A673 (cell line): ENCODE measurements around the gene TSHZ2. TPM values are rescaled to one million over a fixed set of nuclear protein-coding genes. Genes with fewer than 3 reads are reported as not detected.

Experiments used
- BruUV-seq: library from RNA; stranded (reverse); fragments of 400-500 nt; replicated peaks from 2 replicates; lab custom pipeline; 2021; lab: Mats Ljungman, UMichigan
- CTCF ChIA-PET: fragments of 300-600 bp; sonication (Branson Sonifier 250); formaldehyde crosslinking; loops from one replicate; lab custom pipeline; 2022; ENCODE audit warnings: antibody characterized with exemption; lab: Charles Lee
- POLR2A ChIA-PET: fragments of 300-600 bp; sonication (Branson Sonifier 250); formaldehyde crosslinking; loops from one replicate; lab custom pipeline; 2022; ENCODE audit warnings: antibody characterized with exemption; ENCODE audit not compliant: low non-redundant PET; lab: Charles Lee
- DNase-seq: peaks from one replicate; pipeline ENCODE4 v3.0.0-alpha.2; 2015; ENCODE audit warnings: low spot score
- H3K27ac ChIP-seq: fragments of 200-600 bp; sonication (generic); 2 replicates; pipeline ENCODE4 v1.5.1; 2016; ENCODE audit warnings: mixed run types, low read depth, mild to moderate bottlenecking, mixed read lengths, antibody characterized with exemption, low read length; ENCODE audit not compliant: poor library complexity, severe bottlenecking
- H3K27me3 ChIP-seq: fragments of 200-600 bp; sonication (generic); replicated peaks from 2 replicates; pipeline ENCODE4 v1.6.1; 2017; ENCODE audit warnings: mixed run types, low read depth, mild to moderate bottlenecking, mixed read lengths, antibody characterized with exemption, low read length; ENCODE audit not compliant: insufficient read depth, poor library complexity
- H3K36me3 ChIP-seq: fragments of 200-600 bp; sonication (generic); 2 replicates; pipeline ENCODE4 v1.6.1; 2016; ENCODE audit warnings: mixed run types, mild to moderate bottlenecking, mixed read lengths, antibody characterized with exemption, low read length; ENCODE audit not compliant: insufficient read depth, poor library complexity, severe bottlenecking
- H3K4me1 ChIP-seq: fragments of 200-600 bp; sonication (generic); 2 replicates; pipeline ENCODE4 v1.6.1; 2017; ENCODE audit warnings: mixed run types, mild to moderate bottlenecking, mixed read lengths, antibody characterized with exemption, low read length; ENCODE audit not compliant: insufficient read depth, poor library complexity, severe bottlenecking
- H3K4me3 ChIP-seq: fragments of 200-600 bp; sonication (generic); 2 replicates; pipeline ENCODE4 v1.5.1; 2016; ENCODE audit warnings: low read depth, mixed run types, mild to moderate bottlenecking, mixed read lengths, low read length; ENCODE audit not compliant: poor library complexity, severe bottlenecking
- H3K9me3 ChIP-seq: fragments of 200-600 bp; sonication (generic); 2 replicates; pipeline ENCODE4 v1.6.1; 2016; ENCODE audit warnings: mixed run types, low read depth, mild to moderate bottlenecking, mixed read lengths, antibody characterized with exemption, low read length; ENCODE audit not compliant: poor library complexity, severe bottlenecking
- CTCF ChIP-seq: fragments of 300-800, 200-600 bp; sonication (generic); conservative IDR thresholded peaks from 2 replicates; pipeline ENCODE4 v1.5.1; 2017; ENCODE audit warnings: low read depth, mild to moderate bottlenecking, antibody characterized with exemption, low read length, moderate library complexity, mixed read lengths
- EZH2 ChIP-seq: fragments of 200-600 bp; sonication (generic); IDR thresholded peaks from 2 replicates; pipeline ENCODE4 v1.6.1; 2017; ENCODE audit warnings: borderline replicate concordance, low read depth, mild to moderate bottlenecking, mixed read lengths, antibody characterized with exemption, low read length; ENCODE audit not compliant: poor library complexity, severe bottlenecking
- intact Hi-C: fragments of 100-400 bp; cut with micrococcal nuclease; formaldehyde crosslinking; loops from one replicate; pipeline ENCODE4 v1.10.0; 2022; ENCODE audit not compliant: unreplicated experiment
- total RNA-seq: library from RNA; stranded (reverse); gene quantifications from 2 replicates; pipeline ENCODE4 v1.2.3, GENCODE V29; 2021

TSHZ2 gene
- total RNA-seq, 1 experiment from 2014 or later = 4.1 TPM

DNA sequence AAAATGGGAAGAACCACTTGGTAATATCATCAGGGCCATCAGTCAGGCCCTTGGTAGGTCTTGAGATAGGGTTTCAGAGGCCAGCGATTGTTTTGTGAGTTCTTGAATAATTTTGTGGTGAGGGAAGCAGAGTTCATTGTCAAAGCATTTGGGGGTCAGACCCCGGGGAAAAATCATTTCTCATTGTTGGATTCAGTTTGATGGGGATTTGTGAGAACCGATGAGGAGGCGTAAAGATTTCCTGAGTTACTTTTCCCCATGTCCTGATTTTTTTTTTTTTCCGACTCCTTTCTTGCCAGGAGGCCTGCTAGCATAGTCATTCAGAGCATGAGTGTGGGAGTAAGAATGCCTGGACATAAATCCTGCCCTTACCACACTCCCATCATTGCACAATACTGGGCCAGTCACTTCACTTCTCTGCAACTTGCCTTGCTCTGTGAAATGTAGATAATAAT is 60.3 kb downstream of the TSHZ2 start:
- no peaks in the 10 kb centered on the region for H3K36me3 ChIP-seq
- H3K4me1 ChIP-seq = peaks cover 10% of the 10 kb centered on the region
- intact Hi-C loops = no loop called here
- H3K9me3 ChIP-seq = no peaks in the 10 kb centered on the region
- TF ChIP-seq CTCF (no peak), EZH2 (no peak)
- DNase-seq = peak; percentile 54
- no peak overlapping the region for H3K27ac ChIP-seq
- CTCF ChIA-PET = no interaction called here
- no peak overlapping the region for H3K4me3 ChIP-seq
- POLR2A ChIA-PET = no interaction called here
- no peaks in the 10 kb centered on the region for H3K27me3 ChIP-seq
- BruUV-seq = no TSS peak

DNA sequence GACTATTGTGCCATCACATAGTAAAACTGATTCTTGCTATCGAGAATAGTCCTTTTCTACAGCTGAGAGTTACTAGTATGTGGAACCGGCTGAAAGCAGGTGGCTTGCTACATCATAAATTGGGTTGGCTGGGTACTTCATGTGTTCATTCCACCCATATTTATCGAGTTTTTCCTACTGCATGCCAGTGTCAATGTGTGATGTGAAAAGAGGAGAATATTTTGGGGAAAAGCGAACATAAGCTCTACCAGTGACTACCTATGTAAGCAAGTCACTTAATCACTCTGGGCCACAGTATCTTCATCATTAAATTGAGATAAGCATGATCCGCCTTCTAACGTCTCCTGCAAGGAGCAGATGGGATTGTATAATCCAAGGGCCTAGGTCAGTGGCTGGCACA is 61.0 kb downstream of the TSHZ2 start:
- CTCF ChIA-PET = no interaction called here

DNA sequence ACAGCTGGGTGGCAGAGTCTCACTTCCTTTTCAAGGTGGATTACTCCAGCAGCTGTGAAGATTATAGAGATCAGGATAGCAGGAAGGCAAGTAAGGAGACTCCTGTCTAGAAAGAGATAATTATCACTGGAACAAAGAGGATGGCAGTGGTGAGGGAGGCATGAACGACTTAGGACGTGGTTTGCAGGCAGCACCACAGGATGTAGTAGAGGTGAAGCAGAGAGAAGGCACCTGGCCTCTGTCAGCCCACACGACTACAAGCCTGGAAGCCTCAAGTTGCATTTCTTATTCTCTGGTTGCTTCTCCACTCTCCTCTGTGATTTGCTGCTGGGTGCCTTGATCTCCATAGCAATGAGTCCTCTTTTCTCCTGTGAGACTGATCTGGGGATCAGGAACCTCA is 62.7 kb downstream of the TSHZ2 start:
- intact Hi-C loops = no loop called here
- TF ChIP-seq CTCF (no peak), EZH2 (no peak)
- no peak overlapping the region for H3K4me3 ChIP-seq
- H3K27me3 ChIP-seq = no peaks in the 10 kb centered on the region
- no peaks in the 10 kb centered on the region for H3K36me3 ChIP-seq
- no peak for DNase-seq
- H3K4me1 ChIP-seq = peaks cover 10% of the 10 kb centered on the region
- no TSS peak for BruUV-seq
- H3K27ac ChIP-seq = no peak overlapping the region
- CTCF ChIA-PET = no interaction called here
- POLR2A ChIA-PET = no interaction called here
- H3K9me3 ChIP-seq = no peaks in the 10 kb centered on the region

More for the DNA sequence above, 61.0 kb downstream of the TSHZ2 start:
- intact Hi-C loops = no loop called here
- BruUV-seq = no TSS peak
- H3K27me3 ChIP-seq = no peaks in the 10 kb centered on the region
- no peak overlapping the region for H3K27ac ChIP-seq
- POLR2A ChIA-PET = no interaction called here
- H3K36me3 ChIP-seq = no peaks in the 10 kb centered on the region
- H3K4me1 ChIP-seq = peaks cover 10% of the 10 kb centered on the region
- no peaks in the 10 kb centered on the region for H3K9me3 ChIP-seq
- TF ChIP-seq EZH2 (no peak), CTCF (no peak)
- DNase-seq = no peak
- no peak overlapping the region for H3K4me3 ChIP-seq
